HG02852 (cell line): ENCODE results near the gene EGFR.
"Not testable (repeated sequence)": the region's sequence is repeated elsewhere in the genome, so short reads cannot be mapped to it uniquely, and the experiment has no call there.

Experiments
- ATAC-seq: cut with Tn5 transposase; IDR thresholded peaks from one replicate; pipeline ENCODE4 v1.9.1; 2021; ENCODE audit warnings: mild to moderate bottlenecking, moderate library complexity; ENCODE audit not compliant: unreplicated experiment

The EGFR gene

GRCh38 chr7:55164527-55164926, 145.7 kb downstream of the EGFR start:
- no peak for ATAC-seq

GRCh38 chr7:55165176-55165861, 146.5 kb downstream of the EGFR start:
- ATAC-seq: no peak

- ATAC-seq: not testable (repeated sequence)
Measured at GRCh38 chr7:55167296-55167695, 148.5 kb downstream of the EGFR start.

- no peak for ATAC-seq
Measured at GRCh38 chr7:55170335-55171069, 151.7 kb downstream of the EGFR start.

DNA sequence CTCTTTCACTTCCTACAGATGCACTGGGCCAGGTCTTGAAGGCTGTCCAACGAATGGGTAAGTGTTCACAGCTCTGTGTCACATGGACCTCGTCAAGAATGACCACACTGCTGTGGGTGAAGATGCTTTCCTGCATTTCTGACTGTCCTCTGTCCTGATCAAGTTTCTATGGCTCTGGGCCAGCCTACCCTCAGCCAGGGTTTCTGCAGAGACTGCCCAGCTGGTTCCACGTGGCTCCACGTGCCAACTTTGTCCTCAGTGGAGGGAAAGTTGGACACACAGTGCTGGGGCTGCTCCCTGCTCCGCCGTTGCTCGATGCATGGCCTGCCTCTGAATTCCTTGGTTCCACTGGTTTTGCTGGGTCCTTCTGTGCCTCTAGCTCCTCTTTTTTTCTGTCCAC, 152.3 kb downstream of the EGFR start:
- no peak for ATAC-seq

DNA sequence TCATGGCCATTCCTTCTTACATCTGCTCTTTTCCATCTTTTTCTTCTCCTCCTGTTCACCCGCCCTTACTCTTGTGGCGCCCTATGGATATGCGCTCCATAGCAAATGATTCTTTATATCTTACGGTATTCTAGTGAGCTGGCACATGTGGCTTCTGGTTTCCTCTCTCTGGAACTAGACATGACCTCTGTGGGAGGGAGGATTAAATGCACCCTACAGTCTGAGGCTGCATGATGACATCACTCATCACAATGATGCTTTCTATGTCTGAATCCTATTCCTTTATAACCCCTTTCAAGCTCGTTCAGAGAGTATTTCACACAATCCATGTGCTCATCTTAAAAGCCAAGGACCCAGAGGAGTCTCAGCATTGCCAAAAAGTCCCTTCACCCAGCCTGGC, 153.3 kb downstream of the EGFR start:
- no peak for ATAC-seq

GRCh38 chr7:55172881-55173609, 154.2 kb downstream of the EGFR start:
- ATAC-seq: no peak

DNA sequence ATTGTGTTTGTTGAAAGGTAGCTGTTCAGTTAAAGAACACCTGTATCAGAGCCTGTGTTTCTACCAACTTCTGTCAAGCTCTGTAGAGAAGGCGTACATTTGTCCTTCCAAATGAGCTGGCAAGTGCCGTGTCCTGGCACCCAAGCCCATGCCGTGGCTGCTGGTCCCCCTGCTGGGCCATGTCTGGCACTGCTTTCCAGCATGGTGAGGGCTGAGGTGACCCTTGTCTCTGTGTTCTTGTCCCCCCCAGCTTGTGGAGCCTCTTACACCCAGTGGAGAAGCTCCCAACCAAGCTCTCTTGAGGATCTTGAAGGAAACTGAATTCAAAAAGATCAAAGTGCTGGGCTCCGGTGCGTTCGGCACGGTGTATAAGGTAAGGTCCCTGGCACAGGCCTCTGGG, 154.9 kb downstream of the EGFR start:
- no peak for ATAC-seq

DNA sequence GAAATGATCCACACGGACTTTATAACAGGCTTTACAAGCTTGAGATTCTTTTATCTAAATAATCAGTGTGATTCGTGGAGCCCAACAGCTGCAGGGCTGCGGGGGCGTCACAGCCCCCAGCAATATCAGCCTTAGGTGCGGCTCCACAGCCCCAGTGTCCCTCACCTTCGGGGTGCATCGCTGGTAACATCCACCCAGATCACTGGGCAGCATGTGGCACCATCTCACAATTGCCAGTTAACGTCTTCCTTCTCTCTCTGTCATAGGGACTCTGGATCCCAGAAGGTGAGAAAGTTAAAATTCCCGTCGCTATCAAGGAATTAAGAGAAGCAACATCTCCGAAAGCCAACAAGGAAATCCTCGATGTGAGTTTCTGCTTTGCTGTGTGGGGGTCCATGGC, 155.6 kb downstream of the EGFR start:
- ATAC-seq: no peak

DNA sequence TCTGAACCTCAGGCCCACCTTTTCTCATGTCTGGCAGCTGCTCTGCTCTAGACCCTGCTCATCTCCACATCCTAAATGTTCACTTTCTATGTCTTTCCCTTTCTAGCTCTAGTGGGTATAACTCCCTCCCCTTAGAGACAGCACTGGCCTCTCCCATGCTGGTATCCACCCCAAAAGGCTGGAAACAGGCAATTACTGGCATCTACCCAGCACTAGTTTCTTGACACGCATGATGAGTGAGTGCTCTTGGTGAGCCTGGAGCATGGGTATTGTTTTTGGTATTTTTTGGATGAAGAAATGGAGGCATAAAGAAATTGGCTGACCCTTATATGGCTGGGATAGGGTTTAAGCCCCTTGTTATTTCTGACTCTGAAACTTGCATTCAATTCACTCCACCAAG, 156.0 kb downstream of the EGFR start:
- ATAC-seq: no peak

GRCh38 chr7:55177068-55177530, 158.3 kb downstream of the EGFR start:
- ATAC-seq: no peak

GRCh38 chr7:55177589-55178261, 158.9 kb downstream of the EGFR start:
- ATAC-seq: no peak

DNA sequence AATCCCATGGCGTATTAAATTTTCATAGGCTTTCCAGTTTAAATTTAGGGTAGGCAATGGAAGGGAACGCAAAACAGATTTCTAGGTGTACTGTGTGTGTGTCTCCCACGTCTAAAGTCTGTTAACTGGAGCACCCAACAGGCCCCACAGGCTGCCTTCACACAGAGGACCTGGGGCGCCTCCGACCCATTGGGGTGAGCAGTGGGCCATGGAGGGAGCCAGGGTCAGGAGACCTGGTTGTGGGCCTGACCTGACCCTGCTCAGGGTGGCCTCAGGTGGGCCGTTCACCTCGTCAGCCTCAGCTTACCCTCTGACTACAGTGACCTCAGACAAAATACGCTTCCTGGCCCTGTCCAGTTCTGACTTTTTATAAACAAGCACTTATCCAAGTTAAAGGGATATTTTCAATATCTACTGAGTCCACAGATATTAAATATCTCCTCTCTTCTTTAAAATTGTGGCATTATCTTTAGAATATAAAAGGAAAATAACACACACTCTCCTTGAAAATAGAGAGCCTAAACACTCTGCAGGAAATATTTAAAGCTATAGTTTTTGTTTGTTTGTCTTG, 159.6 kb downstream of the EGFR start:
- no peak for ATAC-seq

DNA sequence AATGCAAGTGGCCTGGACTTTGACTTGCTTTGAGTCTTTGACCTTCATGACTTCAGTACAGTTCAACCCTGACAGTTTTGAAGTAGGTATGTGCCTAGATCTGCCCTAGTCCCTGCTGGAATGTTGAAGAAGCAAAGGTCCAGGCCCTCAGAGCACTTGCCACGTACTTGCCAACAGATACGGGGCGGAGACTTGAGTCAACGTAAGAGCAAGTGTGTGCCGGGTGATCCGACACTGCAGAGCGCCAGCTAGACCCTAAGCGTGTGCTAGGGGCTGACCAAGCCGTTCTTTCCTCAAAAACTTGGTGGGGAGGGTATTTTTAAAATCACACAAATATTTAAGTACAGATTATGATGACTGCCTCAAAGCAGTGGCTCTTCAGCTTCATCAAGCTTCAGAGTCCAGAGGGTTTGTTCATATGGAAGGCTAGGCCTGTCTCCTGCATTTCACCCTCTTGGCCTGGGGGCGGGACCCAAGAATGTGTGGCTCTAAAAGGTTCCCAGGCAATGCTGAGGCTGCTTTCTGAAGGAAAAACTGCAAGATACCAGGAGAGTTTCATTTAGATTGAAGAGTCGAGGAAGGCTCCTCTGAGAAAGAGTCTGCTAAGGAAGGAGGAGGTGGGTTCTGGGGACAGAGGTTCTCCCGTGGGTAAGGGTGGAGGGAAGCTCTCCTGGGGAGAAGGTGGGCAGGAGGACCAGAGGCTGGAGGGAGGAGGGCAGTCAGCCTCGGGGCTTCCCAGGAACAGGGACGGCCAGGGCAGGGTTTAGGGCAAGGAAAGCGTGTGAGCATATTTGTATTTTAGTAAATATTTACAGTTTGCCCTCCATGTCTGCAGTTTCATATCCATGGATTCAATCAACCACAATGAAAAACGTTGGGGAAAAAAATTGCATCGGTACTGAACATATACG, 160.3 kb downstream of the EGFR start:
- ATAC-seq: no peak

GRCh38 chr7:55179931-55180682, 161.3 kb downstream of the EGFR start:
- ATAC-seq: no peak

GRCh38 chr7:55180963-55181542, 162.2 kb downstream of the EGFR start:
- no peak for ATAC-seq

GRCh38 chr7:55181762-55182161, 162.9 kb downstream of the EGFR start:
- ATAC-seq: no peak

DNA sequence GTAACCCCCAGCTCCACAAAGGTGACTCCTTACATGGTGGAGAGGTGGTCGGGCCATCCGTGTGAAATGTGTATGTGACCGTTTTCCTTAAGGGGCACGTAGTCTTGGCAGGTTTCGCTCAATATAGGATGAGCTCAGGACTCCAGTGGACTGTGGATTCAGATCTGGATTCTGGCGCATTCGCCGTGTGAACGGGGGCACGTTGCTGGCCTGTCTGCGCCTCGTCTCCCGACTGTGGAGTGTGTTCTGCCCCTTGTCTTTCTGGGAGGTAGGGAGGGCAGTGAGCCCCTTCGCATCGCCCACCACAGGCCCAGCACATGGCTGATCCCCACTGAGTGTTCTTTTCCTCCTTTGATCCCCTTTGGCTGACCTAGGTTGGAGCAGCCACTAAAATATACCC, 165.1 kb downstream of the EGFR start:
- no peak for ATAC-seq

DNA sequence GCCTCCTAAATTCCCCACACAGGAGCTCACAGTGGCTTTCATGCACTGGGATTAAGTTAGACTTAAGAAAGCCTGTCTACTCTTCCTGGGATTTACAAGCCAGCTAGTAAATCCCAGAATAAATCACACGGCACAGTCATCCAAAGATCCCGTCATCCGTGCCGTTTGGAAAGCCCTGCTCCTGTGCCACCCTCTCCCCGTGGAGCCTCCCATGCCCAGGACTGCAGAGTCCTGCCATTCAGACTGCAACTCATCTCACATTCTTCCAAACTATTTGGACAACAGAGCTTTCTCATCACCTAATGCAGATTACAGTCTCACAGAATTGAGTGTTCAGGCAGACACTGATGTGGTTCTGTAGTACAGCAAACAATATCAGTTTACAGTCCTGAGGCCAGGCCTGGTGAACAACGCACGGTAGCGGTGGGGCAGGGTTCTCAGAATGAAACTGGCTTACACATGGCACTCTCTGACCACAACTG, 166.5 kb downstream of the EGFR start:
- no peak for ATAC-seq
